Keratinocyte (primary cell): ENCODE data around the gene TSPAN11. TPM values are rescaled to one million over a fixed set of nuclear protein-coding genes. Genes with fewer than 3 reads are reported as not detected.

Experiments used
- DNase-seq: peaks from one replicate; pipeline ENCODE4 v3.0.0-alpha.2; 2011; ENCODE audit warnings: low read depth, missing footprints, low spot score
- FAIRE-seq: peaks from 2 replicates; lab custom pipeline; 2011; peaks lifted over from hg19 to GRCh38; lab: Jason Lieb, UNC
- H2AFZ ChIP-seq: 2 replicates; pipeline ENCODE4 v1.6.0; 2012; ENCODE audit warnings: low read length, control low read depth, inconsistent platforms; ENCODE audit not compliant: control insufficient read depth
- H3K27ac ChIP-seq: 2 replicates; pipeline ENCODE4 v1.5.1; 2011; ENCODE audit warnings: low read length; ENCODE audit not compliant: control insufficient read depth, insufficient read depth
- H3K27me3 ChIP-seq: 3 replicates; pipeline ENCODE4 v1.6.0; 2011; ENCODE audit warnings: low read length; ENCODE audit not compliant: control insufficient read depth, insufficient read depth; ENCODE audit errors: extremely low read depth
- H3K36me3 ChIP-seq, 2 experiments: 2 replicates in 1 of 2; 3 replicates in 1 of 2; pipeline ENCODE4 v1.5.1; 2011; ENCODE audit warnings: low read length in 2 of 2, mild to moderate bottlenecking in 1 of 2; ENCODE audit not compliant: control insufficient read depth in 2 of 2, insufficient read depth in 2 of 2; ENCODE audit errors: extremely low read depth in 1 of 2
- H3K4me1 ChIP-seq: 3 replicates; pipeline ENCODE4 v1.5.1; 2011; ENCODE audit warnings: low read length; ENCODE audit not compliant: control insufficient read depth, insufficient read depth; ENCODE audit errors: extremely low read depth
- H3K4me2 ChIP-seq: 3 replicates; pipeline ENCODE4 v1.6.0; 2011; ENCODE audit warnings: low read depth, low read length; ENCODE audit not compliant: control insufficient read depth, insufficient read depth; ENCODE audit errors: extremely low read depth
- H3K4me3 ChIP-seq, 3 experiments: fragments of 200-600 bp in 1 of 3; sonication (generic) in 1 of 3; 2 replicates in 2 of 3; 3 replicates in 1 of 3; pipeline ENCODE4 v1.5.1; 2011 to 2016; ENCODE audit warnings: low read length in 3 of 3, mild to moderate bottlenecking in 3 of 3, control low read depth in 2 of 3, inconsistent platforms in 1 of 3, low read depth in 1 of 3, mixed read lengths in 1 of 3, mixed run types in 1 of 3, moderate library complexity in 1 of 3; ENCODE audit not compliant: control insufficient read depth in 2 of 3, insufficient read depth in 2 of 3; ENCODE audit errors: extremely low read depth in 1 of 3
- H3K79me2 ChIP-seq: 2 replicates; pipeline ENCODE4 v1.6.0; 2012; ENCODE audit warnings: low read length; ENCODE audit not compliant: control insufficient read depth, insufficient read depth
- H3K9ac ChIP-seq: 3 replicates; pipeline ENCODE4 v1.6.0; 2011; ENCODE audit warnings: low read length; ENCODE audit not compliant: control insufficient read depth, insufficient read depth; ENCODE audit errors: extremely low read depth
- H3K9me1 ChIP-seq: 3 replicates; pipeline ENCODE4 v1.6.0; 2011; ENCODE audit warnings: low read length; ENCODE audit not compliant: control insufficient read depth, insufficient read depth; ENCODE audit errors: extremely low read depth
- H3K9me3 ChIP-seq: 2 replicates; pipeline ENCODE4 v1.5.1; 2012; ENCODE audit warnings: low read depth, low read length; ENCODE audit not compliant: control insufficient read depth
- H4K20me1 ChIP-seq: 3 replicates; pipeline ENCODE4 v1.6.0; 2011; ENCODE audit warnings: low read length; ENCODE audit not compliant: control insufficient read depth, insufficient read depth; ENCODE audit errors: extremely low read depth
- EZH2 ChIP-seq: IDR thresholded peaks from one replicate; pipeline ENCODE4 v1.6.1; 2012; ENCODE audit warnings: inconsistent platforms, mild to moderate bottlenecking, low read length, moderate library complexity
- dilution Hi-C: fragments of 300-500 bp; cut with MboI; formaldehyde crosslinking; loops from one replicate; pipeline ENCODE4 v1.7.0; 2020; ENCODE audit warnings: low sequenced_read_pairs; ENCODE audit not compliant: extremely low pct_ligation_motif_present
- polyA plus RNA-seq, 5 experiments: library from polyadenylated mRNA; depleted of rRNA in 3 of 5; stranded (reverse) in 3 of 5; stranded (forward) in 1 of 5; unstranded in 1 of 5; fragments of >200 nt; gene quantifications; 1 replicate in 1 of 5; 2 replicates in 3 of 5; 3 replicates in 1 of 5; pipeline versions ENCODE4 v1.2.1 to v1.2.3, GENCODE V29; 2011 to 2012; ENCODE audit warnings: missing spikeins in 2 of 5, low read depth in 1 of 5, low replicate concordance in 1 of 5
- TF ChIP-seq, protein P1 (sequence below), 3 experiments: IDR thresholded peaks in 1 of 3; conservative IDR thresholded peaks in 1 of 3; optimal IDR thresholded peaks in 1 of 3; 2 replicates in 2 of 3; 3 replicates in 1 of 3; pipeline versions ENCODE3 to v1.5.1; 2011; ENCODE audit warnings: low read length in 3 of 3, mild to moderate bottlenecking in 3 of 3, moderate library complexity in 2 of 3, control low read depth in 1 of 3, inconsistent platforms in 1 of 3; ENCODE audit not compliant: insufficient read depth in 2 of 3; ENCODE audit errors: extremely low read depth in 1 of 3

TSPAN11 gene
- polyA plus RNA-seq, 1 donor (not counting 4 experiments of a cell fraction or from before 2014, with no cell fraction given): not detected

DNA sequence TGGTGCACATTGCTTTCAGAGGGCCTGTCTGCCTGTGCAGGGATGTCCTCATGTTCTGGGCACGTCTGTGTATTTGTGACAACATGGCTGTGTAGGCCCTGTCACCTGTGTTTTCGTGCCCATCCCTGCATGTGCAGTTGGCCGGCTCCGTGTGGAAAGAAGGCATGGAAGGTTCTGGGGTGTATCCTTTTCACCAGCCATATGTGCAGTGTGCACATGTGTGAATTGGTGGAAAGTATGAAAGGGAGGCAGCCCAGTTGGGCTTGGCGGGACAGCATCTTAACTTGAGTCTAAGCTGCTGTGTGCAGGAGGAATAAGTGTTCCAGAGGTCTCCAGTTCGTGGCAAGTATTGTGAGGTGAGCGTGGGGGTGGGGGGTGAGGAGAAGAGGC is 669 bp downstream of the TSPAN11 start:
- Histone ChIP-seq H3K27me3 (peaks cover 36% of the 10 kb centered on the region), H3K9me3 (no peaks in the 10 kb centered on the region), H3K27ac (no peak overlapping the region), H3K36me3 (no peaks in the 10 kb centered on the region), H3K4me2 (no peak overlapping the region), H3K9ac (no peak overlapping the region), H3K4me3 (no peak overlapping the region), H3K79me2 (no peaks in the 10 kb centered on the region), H3K9me1 (no peaks in the 10 kb centered on the region), H2AFZ (no peak overlapping the region), H4K20me1 (no peaks in the 10 kb centered on the region), H3K4me1 (no peaks in the 10 kb centered on the region)
- dilution Hi-C loops: no loop called here
- DNase-seq: no peak
- FAIRE-seq: no peak
- TF ChIP-seq, protein P1, sequence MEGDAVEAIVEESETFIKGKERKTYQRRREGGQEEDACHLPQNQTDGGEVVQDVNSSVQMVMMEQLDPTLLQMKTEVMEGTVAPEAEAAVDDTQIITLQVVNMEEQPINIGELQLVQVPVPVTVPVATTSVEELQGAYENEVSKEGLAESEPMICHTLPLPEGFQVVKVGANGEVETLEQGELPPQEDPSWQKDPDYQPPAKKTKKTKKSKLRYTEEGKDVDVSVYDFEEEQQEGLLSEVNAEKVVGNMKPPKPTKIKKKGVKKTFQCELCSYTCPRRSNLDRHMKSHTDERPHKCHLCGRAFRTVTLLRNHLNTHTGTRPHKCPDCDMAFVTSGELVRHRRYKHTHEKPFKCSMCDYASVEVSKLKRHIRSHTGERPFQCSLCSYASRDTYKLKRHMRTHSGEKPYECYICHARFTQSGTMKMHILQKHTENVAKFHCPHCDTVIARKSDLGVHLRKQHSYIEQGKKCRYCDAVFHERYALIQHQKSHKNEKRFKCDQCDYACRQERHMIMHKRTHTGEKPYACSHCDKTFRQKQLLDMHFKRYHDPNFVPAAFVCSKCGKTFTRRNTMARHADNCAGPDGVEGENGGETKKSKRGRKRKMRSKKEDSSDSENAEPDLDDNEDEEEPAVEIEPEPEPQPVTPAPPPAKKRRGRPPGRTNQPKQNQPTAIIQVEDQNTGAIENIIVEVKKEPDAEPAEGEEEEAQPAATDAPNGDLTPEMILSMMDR (optimal IDR thresholded peaks at IDR 0.05 in 1 of 3, IDR thresholded peaks at IDR 0.05 in 1 of 3, conservative IDR thresholded peaks at IDR 0.05 in 1 of 3; ENCODE audit: extremely low read depth in 1 of 3, insufficient read depth in 2 of 3, low read length in 3 of 3): no peak
- peak; percentile 55 for TF ChIP-seq EZH2

DNA sequence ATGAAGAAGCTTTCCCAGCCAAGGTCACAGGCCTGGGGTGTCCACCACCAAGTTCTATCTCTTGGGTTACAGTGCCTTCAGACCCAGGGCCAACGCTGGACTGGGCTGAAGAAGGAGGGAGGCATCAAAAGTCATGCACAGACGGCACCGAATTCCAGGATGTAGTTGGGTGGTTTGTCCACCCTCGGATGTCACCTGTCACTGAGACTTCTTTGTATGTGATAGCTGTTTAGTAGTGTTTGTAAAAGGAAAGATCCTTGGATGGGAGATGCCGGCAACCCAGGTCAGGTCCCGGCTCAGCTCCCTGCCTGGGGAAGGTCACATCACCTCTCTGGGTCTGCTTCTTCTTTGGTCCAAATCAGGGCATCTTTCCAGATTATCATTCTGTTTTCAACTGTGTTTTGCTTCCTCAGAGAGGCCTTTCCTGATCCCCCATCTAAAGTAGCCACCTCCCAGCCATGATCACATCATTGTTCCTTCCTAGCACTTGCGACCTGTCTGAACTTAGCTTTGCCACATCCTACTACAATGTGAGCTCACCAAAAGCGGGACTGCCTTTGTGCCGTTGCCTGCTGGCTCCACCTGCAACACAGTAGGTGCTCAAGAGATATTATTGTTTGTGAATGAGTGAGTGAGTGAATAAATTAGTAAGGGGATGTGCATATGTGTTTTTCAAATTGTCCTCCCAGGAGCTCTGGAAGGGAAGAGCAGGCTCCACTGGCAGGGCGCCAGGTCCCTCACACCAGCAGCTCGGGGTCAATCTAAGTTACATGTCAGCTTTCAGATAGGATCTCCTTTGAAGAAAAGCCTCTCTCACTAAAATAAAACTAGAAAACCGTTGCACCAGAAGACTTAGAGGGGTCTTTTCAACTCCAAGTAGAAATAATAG is 2.1 kb downstream of the TSPAN11 start:
- H3K27ac ChIP-seq: no peak overlapping the region
- no peak for DNase-seq
- peaks cover 36% of the 10 kb centered on the region for H3K27me3 ChIP-seq
- H3K36me3 ChIP-seq: no peaks in the 10 kb centered on the region
- dilution Hi-C loops: no loop called here
- H3K79me2 ChIP-seq: no peaks in the 10 kb centered on the region
- no peak overlapping the region for H3K4me2 ChIP-seq
- H3K4me1 ChIP-seq: no peaks in the 10 kb centered on the region
- no peak overlapping the region for H3K9ac ChIP-seq
- no peaks in the 10 kb centered on the region for H3K9me1 ChIP-seq
- FAIRE-seq: no peak
- TF ChIP-seq, protein P1 (optimal IDR thresholded peaks at IDR 0.05 in 1 of 3, IDR thresholded peaks at IDR 0.05 in 1 of 3, conservative IDR thresholded peaks at IDR 0.05 in 1 of 3; ENCODE audit: extremely low read depth in 1 of 3, insufficient read depth in 2 of 3, low read length in 3 of 3): no peak
- no peak for TF ChIP-seq EZH2
- no peaks in the 10 kb centered on the region for H3K9me3 ChIP-seq
- no peak overlapping the region for H3K4me3 ChIP-seq
- no peaks in the 10 kb centered on the region for H4K20me1 ChIP-seq
- H2AFZ ChIP-seq: no peak overlapping the region
